Mesangial cell (primary cell): ENCODE results near the gene CAMSAP1. TPM values are rescaled to one million over a fixed set of nuclear protein-coding genes. Genes with fewer than 3 reads are reported as not detected.

Experiments
- total RNA-seq: library from RNA; depleted of rRNA; stranded (reverse); fragments of >200 nt; gene quantifications from 2 replicates; pipeline ENCODE4 v1.2.3, GENCODE V29; 2015

Gene CAMSAP1, protein sequence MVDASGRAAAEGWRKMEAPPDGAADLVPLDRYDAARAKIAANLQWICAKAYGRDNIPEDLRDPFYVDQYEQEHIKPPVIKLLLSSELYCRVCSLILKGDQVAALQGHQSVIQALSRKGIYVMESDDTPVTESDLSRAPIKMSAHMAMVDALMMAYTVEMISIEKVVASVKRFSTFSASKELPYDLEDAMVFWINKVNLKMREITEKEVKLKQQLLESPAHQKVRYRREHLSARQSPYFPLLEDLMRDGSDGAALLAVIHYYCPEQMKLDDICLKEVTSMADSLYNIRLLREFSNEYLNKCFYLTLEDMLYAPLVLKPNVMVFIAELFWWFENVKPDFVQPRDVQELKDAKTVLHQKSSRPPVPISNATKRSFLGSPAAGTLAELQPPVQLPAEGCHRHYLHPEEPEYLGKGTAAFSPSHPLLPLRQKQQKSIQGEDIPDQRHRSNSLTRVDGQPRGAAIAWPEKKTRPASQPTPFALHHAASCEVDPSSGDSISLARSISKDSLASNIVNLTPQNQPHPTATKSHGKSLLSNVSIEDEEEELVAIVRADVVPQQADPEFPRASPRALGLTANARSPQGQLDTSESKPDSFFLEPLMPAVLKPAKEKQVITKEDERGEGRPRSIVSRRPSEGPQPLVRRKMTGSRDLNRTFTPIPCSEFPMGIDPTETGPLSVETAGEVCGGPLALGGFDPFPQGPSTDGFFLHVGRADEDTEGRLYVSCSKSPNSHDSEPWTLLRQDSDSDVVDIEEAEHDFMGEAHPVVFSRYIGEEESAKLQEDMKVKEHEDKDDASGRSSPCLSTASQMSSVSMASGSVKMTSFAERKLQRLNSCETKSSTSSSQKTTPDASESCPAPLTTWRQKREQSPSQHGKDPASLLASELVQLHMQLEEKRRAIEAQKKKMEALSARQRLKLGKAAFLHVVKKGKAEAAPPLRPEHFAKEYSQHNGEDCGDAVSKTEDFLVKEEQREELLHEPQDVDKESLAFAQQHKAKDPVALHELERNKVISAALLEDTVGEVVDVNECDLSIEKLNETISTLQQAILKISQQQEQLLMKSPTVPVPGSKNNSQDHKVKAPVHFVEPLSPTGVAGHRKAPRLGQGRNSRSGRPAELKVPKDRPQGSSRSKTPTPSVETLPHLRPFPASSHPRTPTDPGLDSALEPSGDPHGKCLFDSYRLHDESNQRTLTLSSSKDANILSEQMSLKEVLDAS (N-terminal part only)
- 40.6 and 46.8 TPM in 2 replicates for total RNA-seq

DNA sequence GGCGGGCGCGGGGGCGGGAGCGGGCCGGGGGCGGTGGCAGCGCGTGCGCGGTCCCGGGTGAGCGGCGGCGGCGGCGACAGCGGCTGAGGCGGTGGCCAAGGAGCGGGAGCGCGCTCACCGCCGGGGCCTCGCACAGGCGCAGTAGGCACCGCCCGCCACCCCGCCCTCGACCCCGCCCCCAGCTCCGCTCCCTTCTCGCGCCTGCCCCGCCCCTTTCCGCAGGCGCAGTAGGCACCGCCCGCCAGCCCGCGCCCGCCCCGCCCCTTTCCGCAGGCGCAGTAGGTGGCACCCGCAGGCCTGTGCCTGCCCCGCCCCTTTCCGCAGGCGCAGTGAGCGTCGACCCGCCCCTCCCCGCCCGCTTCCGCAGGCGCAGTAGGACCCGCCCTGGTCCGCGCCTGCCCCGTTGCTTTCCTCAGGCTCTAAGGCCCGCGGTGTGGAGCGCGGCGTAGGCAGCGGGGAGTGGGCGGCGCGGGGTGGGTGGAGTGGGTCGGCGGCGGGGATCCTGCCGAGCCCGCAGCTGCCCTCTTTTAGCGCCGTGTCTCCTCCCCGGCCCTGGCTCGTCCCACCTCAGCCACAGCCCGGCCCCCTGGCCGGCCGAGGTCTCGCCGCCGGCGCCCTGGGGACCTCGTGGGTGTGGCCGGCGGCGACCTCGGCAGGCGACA, at the start of gene CAMSAP1:
Gene CAMSAP1, minus strand, starts transcription at position 116 of the 662 bp plus-strand sequence. CDS start 387 bp downstream, outside the sequence.

Other genes starting within 250 kb of the CAMSAP1 start
- gene LCN9, start 244.2 kb downstream of the CAMSAP1 start, total RNA-seq: not detected in 2 replicates
- not detected in 2 replicates for gene SOHLH1, start 208.1 kb downstream of the CAMSAP1 start, total RNA-seq
- gene KCNT1, start 205.4 kb downstream of the CAMSAP1 start, total RNA-seq: not detected in 2 replicates
- gene UBAC1, start 53.8 kb upstream of the CAMSAP1 start, total RNA-seq: 39.6 and 42.3 TPM in 2 replicates
- gene NACC2, start 187.7 kb upstream of the CAMSAP1 start, total RNA-seq: 32.4 and 42.2 TPM in 2 replicates
- gene TMEM250, start 211.3 kb upstream of the CAMSAP1 start, total RNA-seq: 54.6 and 59.7 TPM in 2 replicates